ENCODE results near the gene TMEM132D.

The TMEM132D gene

GRCh38 chr12:129527506-129527905 is 376.3 kb downstream of the TMEM132D start:
- POLR2A ChIA-PET: no interaction called here
- no peak for DNase-seq (ENCODE audit: extremely low spot score)
- CTCF ChIA-PET: no interaction called here
- no peak for TF ChIP-seq CTCF (IDR thresholded peaks at IDR 0.05; ENCODE audit: control extremely low read depth, extremely low read depth, low read depth, missing control alignments)

GRCh38 chr12:129523621-129524020 is 380.2 kb downstream of the TMEM132D start:
- CTCF ChIA-PET: no interaction called here
- no peak for TF ChIP-seq CTCF (IDR thresholded peaks at IDR 0.05; ENCODE audit: control extremely low read depth, extremely low read depth, low read depth, missing control alignments)

GRCh38 chr12:129520739-129521138 is 383.1 kb downstream of the TMEM132D start:
- DNase-seq (ENCODE audit: extremely low spot score): no peak
- POLR2A ChIA-PET: no interaction called here
- TF ChIP-seq CTCF (IDR thresholded peaks at IDR 0.05; ENCODE audit: control extremely low read depth, extremely low read depth, low read depth, missing control alignments): no peak
- CTCF ChIA-PET: no interaction called here

More at GRCh38 chr12:129523621-129524020, 380.2 kb downstream of the TMEM132D start:
- POLR2A ChIA-PET: no interaction called here
- DNase-seq (ENCODE audit: extremely low spot score): no peak

- ChIA-PET CTCF (no interaction called here), POLR2A (no interaction called here)
- no peak for TF ChIP-seq CTCF (IDR thresholded peaks at IDR 0.05; ENCODE audit: control extremely low read depth, extremely low read depth, low read depth, missing control alignments)
- no peak for DNase-seq (ENCODE audit: extremely low spot score)
Observed at GRCh38 chr12:129503802-129504201, 400.0 kb downstream of the TMEM132D start.

- POLR2A ChIA-PET: no interaction called here
- TF ChIP-seq CTCF (IDR thresholded peaks at IDR 0.05; ENCODE audit: control extremely low read depth, extremely low read depth, low read depth, missing control alignments): no peak
- no peak for DNase-seq (ENCODE audit: extremely low spot score)
- CTCF ChIA-PET: no interaction called here
Observed at GRCh38 chr12:129496226-129496625, 407.6 kb downstream of the TMEM132D start.

GRCh38 chr12:129494766-129495165 is 409.1 kb downstream of the TMEM132D start:
- POLR2A ChIA-PET: no interaction called here
- DNase-seq (ENCODE audit: extremely low spot score): no peak
- no peak for TF ChIP-seq CTCF (IDR thresholded peaks at IDR 0.05; ENCODE audit: control extremely low read depth, extremely low read depth, low read depth, missing control alignments)
- CTCF ChIA-PET: interaction anchor here (1.1 kb wide), 1 partner anchor 13 kb away, joined by 3 read pairs; no protein-coding TSS in a partner anchor

GRCh38 chr12:129494260-129494659 is 409.6 kb downstream of the TMEM132D start:
- ChIA-PET CTCF (interaction anchor here (1.1 to 1.2 kb wide), 2 partner anchors 13 to 175 kb away, joined by 3 read pairs; no protein-coding TSS in a partner anchor), POLR2A (no interaction called here)
- no peak for DNase-seq (ENCODE audit: extremely low spot score)
- no peak for TF ChIP-seq CTCF (IDR thresholded peaks at IDR 0.05; ENCODE audit: control extremely low read depth, extremely low read depth, low read depth, missing control alignments)

All from GM10248 (cell line).